Left ventricle myocardium superior (tissue), 1 donor: ENCODE measurements around the gene PRKCA. TPM values are rescaled to one million over a fixed set of nuclear protein-coding genes. Genes with fewer than 3 reads are reported as not detected.
"Not testable (repeated sequence)": the region's sequence is repeated elsewhere in the genome, so short reads cannot be mapped to it uniquely, and the experiment has no call there.

Experiments
- ATAC-seq: fragments of 200-7000 bp; cut with Tn5 transposase; one replicate; pipeline ENCODE4 v1.9.1; 2020; ENCODE audit warnings: mild to moderate bottlenecking, moderate library complexity
- DNase-seq: peaks from one replicate; pipeline ENCODE4 v3.0.0-alpha.2; 2020
- intact Hi-C: fragments of 100-400 bp; cut with micrococcal nuclease; formaldehyde crosslinking; loops from one replicate; pipeline ENCODE4 v1.11.0; 2022
- total RNA-seq: library from RNA; stranded (reverse); fragmentation: NEBNext Ultra II Directional; extraction: Animal tissue kit (Norgen Biotek cat#: 25700); gene quantifications from one replicate; pipeline ENCODE4 v1.2.1, GENCODE V29; 2021
- donor health status: DM: no; HTN: yes; CAD: no; lungs with severe emphysema.

Gene PRKCA
- total RNA-seq, 1 donor from 2014 or later = 5.9 TPM

DNA sequence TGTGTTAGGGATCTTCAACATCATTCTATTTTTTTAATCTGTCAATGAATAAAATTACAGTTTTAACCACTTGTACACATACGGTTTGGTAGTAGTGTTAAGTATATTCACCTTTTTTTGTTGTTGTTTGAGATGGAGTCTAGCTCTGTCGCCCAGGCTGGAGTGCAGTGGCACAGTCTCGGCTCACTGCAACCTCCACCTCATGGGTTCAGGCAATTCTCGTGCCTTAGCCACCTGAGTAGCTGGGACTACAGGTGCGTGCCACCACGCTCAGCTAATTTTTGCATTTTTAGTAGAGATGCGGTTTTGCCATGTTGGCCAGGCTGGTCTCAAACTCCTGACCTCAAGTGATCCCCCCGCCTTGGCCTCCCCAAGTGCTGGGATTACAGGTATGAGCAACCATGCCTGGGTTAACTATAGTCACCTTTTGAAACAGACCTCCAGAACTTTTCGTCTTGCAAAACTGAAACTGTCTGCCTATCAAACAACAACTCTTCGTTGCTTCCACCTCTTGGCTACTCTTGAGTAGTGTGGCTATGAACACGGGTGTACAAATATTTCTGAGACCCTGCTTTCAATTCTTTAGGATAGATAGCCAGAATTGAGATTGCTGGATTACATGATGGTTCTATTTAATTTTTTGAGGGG, 97.8 kb downstream of the PRKCA start:
- intact Hi-C loops, DNase-seq, ATAC-seq: not testable (repeated sequence)

- DNase-seq (no peak), ATAC-seq (no peak)
- intact Hi-C loops = no loop called here
These were observed 98.3 kb downstream of the PRKCA start for GRCh38 chr17:66400698-66401097.

DNA sequence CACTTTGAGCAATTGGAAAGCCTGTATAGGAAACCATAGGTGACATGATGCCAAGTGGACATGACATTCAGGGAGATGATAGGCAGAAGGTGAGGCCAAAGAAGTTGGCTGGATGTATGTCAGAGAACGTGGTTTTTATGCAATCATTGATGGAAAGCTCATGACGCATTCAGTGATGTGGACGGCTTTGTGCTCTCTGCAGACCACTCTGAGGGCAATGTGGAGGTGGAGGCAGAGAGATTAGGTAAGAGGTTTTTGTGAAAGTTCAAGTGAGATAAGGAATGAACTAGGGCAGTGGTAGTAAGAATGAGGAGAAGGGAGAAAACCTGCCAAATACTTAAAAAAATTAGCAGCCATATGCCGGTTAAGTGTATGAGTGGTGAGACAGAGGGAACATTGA, 99.0 kb downstream of the PRKCA start:
- ATAC-seq (no peak), DNase-seq (no peak)
- intact Hi-C loops = no loop called here

- DNase-seq (no peak), ATAC-seq (no peak)
- intact Hi-C loops = no loop called here
These were observed 101.6 kb downstream of the PRKCA start for GRCh38 chr17:66403846-66404556.

- intact Hi-C loops = no loop called here
- no peak for ATAC-seq
These were observed 103.6 kb downstream of the PRKCA start for GRCh38 chr17:66405836-66406677.

DNA sequence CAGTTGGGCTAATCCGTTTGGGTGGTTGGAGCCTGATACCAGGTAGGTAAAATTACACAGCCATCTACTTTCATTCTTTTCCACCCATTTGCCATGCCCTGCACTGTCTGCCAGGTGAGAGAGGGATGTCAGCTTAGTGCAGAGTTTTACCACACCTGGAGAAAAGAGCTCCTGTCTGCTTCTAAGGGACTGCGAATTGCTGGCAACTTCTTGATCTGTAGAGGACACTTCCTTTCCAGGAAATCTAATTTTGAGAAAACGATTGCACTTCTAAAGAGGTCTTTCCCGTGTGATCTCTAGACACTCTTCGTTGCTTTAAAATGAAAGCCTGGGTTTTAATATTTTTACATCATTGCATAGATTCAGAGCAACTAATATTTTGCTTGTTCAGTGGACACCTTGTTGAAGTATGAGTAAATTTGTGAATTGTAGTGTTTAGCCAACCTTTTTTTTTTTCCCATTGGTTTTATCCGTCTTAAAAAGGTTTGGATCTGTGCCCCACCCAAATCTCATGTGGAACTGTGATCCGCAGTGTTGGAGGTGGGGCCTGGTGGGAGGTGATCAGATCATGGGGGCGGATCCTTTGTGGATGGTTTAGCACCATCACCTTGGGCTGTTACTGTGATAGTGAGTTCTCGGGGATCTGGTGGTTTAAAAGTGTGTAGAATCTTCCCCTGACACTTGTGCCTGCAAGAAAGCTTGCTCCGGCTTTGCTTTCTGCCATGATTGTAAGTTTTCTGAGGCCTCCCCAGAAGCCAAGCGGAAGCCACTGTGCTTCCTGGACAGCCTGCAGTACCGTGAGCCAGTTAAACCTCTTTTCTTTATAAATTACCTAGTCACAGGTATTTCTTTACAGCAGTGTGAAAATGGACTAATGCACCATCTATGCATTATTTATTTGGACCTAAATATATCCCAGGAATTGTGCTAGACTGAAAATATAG, 104.6 kb downstream of the PRKCA start:
- intact Hi-C loops = no loop called here
- no peak for ATAC-seq

More at GRCh38 chr17:66405836-66406677, 103.6 kb downstream of the PRKCA start:
- no peak for DNase-seq

DNA sequence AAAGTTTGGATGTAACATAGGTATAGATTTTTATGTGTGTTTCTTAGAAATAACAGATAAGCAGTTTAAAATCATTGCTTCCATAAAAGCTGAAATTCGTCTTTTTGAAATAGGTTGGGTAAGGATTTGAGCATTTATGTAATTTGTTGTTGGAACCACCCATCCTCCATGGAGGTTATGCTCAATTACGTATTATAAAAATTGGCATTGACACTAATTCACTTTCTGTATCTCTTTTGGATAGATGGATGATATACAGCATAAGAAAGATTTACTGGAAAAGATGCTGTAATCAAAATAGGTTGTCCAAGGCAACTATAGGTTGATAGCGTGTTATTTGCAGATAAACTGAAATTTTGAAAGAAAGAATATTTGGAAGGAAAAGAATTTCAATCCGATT, 105.5 kb downstream of the PRKCA start:
- intact Hi-C loops = no loop called here
- DNase-seq (no peak), ATAC-seq (no peak)

More for the DNA sequence above, 104.6 kb downstream of the PRKCA start:
- no peak for DNase-seq

GRCh38 chr17:66411520-66411919, 109.1 kb downstream of the PRKCA start:
- ATAC-seq (no peak), DNase-seq (no peak)
- intact Hi-C loops = no loop called here

DNA sequence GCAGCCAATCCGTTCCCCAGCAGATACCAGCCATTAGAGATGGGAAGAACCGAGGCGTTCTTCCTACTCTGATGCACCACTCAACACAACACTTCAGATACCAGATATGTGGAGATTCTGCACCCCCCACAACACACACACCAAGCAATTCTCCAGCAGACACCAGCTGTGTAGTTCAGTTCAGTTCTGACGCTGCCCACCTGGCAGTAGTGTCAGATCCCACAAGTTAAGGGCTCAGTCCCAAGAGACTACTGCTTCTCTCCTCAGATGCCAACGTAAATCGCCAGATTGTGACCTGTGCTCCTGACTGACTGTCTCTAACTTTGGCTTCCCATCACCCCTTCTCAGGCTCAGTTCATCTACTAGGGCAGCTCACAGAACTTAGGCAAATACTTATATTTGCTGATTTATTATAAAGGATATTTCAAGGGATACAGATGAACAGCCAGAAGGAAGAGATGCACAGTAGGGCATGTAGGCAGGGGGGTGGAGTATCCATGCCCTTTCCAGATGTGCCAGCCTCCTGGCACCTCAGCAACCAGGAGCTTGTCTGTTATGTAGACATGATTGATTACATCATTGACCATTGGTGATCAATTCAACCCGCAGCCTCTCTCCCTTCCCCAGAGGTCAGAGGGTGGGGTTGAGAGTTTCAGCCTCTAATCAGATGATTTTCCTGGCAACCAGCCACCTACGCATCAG, 110.6 kb downstream of the PRKCA start:
- ATAC-seq (no peak), DNase-seq (no peak)
- intact Hi-C loops = no loop called here

DNA sequence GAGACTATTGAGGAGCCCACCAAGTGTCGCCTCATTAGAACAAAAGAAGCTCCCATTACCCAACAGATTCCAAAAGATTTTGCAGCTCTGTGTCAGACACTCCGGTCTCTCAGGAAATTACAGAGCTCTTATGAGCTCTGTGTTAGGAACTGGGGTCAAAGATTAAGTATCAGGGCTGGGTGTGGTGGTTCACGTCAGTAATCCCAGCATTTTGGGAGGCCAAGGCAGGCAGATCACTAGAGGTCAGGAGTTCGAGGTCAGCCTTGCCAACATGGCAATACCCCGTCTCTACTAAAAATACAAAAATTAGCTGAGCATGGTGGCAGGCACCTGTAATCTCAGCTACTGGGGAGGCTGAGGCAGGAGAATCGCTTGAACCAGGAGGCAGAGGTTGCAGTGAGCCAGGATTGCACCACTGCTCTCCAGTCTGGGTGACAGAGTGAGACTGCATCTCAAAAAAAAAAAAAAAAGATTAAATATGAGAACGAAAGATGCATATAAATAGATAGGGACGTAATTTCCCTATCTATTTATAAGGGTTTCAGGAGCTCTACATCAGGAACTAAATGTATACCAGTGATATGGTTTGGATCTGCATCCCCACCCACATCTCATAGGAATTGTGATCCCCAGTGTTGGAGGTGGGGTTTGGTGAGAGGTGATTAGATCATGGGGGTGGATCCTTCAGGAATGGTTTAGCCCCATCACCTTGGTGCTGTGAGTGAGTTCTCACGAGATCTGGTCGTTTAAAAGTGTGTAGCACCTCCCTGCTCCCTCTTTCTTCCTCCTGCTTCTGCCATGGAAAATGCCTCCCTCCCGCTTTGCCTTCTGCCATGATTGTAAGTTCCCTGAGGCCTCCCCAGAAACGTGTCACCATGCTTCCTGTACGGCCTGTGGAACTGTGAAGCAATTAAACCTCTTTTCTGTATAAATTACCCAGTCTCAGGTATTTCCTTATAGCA, 111.4 kb downstream of the PRKCA start:
- DNase-seq (no peak), ATAC-seq (no peak)
- intact Hi-C loops = no loop called here

- ATAC-seq = no peak
- no peak for DNase-seq
- intact Hi-C loops = no loop called here
These were observed 112.3 kb downstream of the PRKCA start for GRCh38 chr17:66414561-66415175.

GRCh38 chr17:66415366-66416206, 113.2 kb downstream of the PRKCA start:
- no peak for DNase-seq
- intact Hi-C loops = no loop called here
- no peak for ATAC-seq

GRCh38 chr17:66416207-66416940, 114.0 kb downstream of the PRKCA start:
- intact Hi-C loops = no loop called here
- DNase-seq (no peak), ATAC-seq (no peak)

DNA sequence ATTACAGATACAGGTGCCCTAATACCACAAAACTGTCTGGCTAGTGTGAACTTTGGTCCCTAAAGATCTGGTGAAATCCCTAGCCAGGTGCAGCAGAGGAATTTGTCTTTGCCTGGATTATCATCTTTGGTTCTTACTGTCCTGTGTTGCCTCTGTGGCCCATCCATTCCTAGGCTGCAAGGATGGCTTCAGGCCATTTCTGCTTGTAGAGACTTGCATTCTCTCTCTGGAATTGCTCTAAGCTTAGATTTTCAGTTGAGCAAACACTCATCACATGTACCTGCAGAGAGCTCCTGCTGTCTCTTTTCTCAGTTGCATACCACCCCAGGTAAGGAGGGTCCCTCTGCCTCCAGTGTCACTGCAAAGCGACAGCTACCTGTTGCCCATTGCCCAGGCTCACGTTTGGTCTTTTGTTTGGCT, 114.9 kb downstream of the PRKCA start:
- intact Hi-C loops = no loop called here
- ATAC-seq (no peak), DNase-seq (no peak)

GRCh38 chr17:66420961-66421371, 118.6 kb downstream of the PRKCA start:
- intact Hi-C loops = no loop called here
- ATAC-seq (peak; percentile 33), DNase-seq (no peak)
